GM23248 (cell line): ENCODE results near the gene PLD5. TPM values are rescaled to one million over a fixed set of nuclear protein-coding genes. Genes with fewer than 3 reads are reported as not detected.
"Not testable (repeated sequence)": the region's sequence is repeated elsewhere in the genome, so short reads cannot be mapped to it uniquely, and the experiment has no call there.

ENCODE experiments used
- DNase-seq: peaks from one replicate; pipeline ENCODE4 v3.0.0-alpha.2; 2015
- H2AFZ ChIP-seq: fragments of 200-600 bp; sonication (generic); 2 replicates; pipeline ENCODE4 v1.6.1; 2016; ENCODE audit warnings: antibody characterized with exemption
- H3F3A ChIP-seq: fragments of 200-600 bp; sonication (generic); 2 replicates; pipeline ENCODE4 v1.6.1; 2016; ENCODE audit warnings: mild to moderate bottlenecking, antibody characterized with exemption, mixed run types; ENCODE audit not compliant: insufficient read depth
- H3K27ac ChIP-seq: fragments of 200-600 bp; sonication (generic); 2 replicates; pipeline ENCODE4 v1.5.1; 2016; ENCODE audit warnings: mild to moderate bottlenecking
- H3K27me3 ChIP-seq: fragments of 200-600 bp; sonication (generic); replicated peaks from 2 replicates; pipeline ENCODE4 v1.6.1; 2016; ENCODE audit warnings: mild to moderate bottlenecking; ENCODE audit not compliant: insufficient read depth
- H3K36me3 ChIP-seq: fragments of 200-600 bp; sonication (generic); 2 replicates; pipeline ENCODE4 v1.6.1; 2016; ENCODE audit warnings: low read depth, mild to moderate bottlenecking
- H3K4me1 ChIP-seq: fragments of 200-600 bp; sonication (generic); 2 replicates; pipeline ENCODE4 v1.6.1; 2016; ENCODE audit warnings: mild to moderate bottlenecking; ENCODE audit not compliant: insufficient read depth
- H3K4me2 ChIP-seq: fragments of 200-600 bp; sonication (generic); one replicate; pipeline ENCODE4 v1.6.1; 2016; ENCODE audit warnings: mild to moderate bottlenecking; ENCODE audit not compliant: unreplicated experiment
- H3K4me3 ChIP-seq: fragments of 200-600 bp; sonication (generic); 2 replicates; pipeline ENCODE4 v1.5.1; 2016; ENCODE audit warnings: mild to moderate bottlenecking
- H3K79me2 ChIP-seq: fragments of 200-600 bp; sonication (generic); 2 replicates; pipeline ENCODE4 v1.6.1; 2016; ENCODE audit warnings: mild to moderate bottlenecking; ENCODE audit not compliant: insufficient read depth
- H3K9ac ChIP-seq: fragments of 200-600 bp; sonication (generic); 2 replicates; pipeline ENCODE4 v1.6.1; 2016; ENCODE audit warnings: mild to moderate bottlenecking
- H3K9me2 ChIP-seq: fragments of 200-600 bp; sonication (generic); 2 replicates; pipeline ENCODE4 v1.6.1; 2016; ENCODE audit warnings: mixed run types, mild to moderate bottlenecking, moderate library complexity; ENCODE audit not compliant: insufficient read depth
- H3K9me3 ChIP-seq: fragments of 200-600 bp; sonication (generic); one replicate; pipeline ENCODE4 v1.6.1; 2017; ENCODE audit warnings: low read depth
- H4K20me1 ChIP-seq: fragments of 200-600 bp; sonication (generic); 2 replicates; pipeline ENCODE4 v1.6.0; 2016; ENCODE audit not compliant: insufficient read depth
- WGBS, 2 experiments: methylation state at CpG; one replicate each; pipeline ENCODE4 v1.1.6; 2015 to 2017; ENCODE audit warnings: low lambda C conversion rate in 2 of 2, low coverage in 1 of 2; ENCODE audit errors: missing lambda C conversion rate in 2 of 2; 5-methylcytosine and 5-hydroxymethylcytosine counted together
- in situ Hi-C: fragments of 300-500 bp; cut with MboI; formaldehyde crosslinking; loops from 2 replicates; pipeline ENCODE4 v1.15.0; 2020
- polyA plus RNA-seq: library from polyadenylated mRNA; unstranded; fragments of >200 nt; fragmentation: Nextera tagmentation; extraction: Ambion mirVana; gene quantifications from 2 replicates; pipeline ENCODE4 v1.2.1, GENCODE V29; 2016
- total RNA-seq: library from RNA; depleted of rRNA; stranded (reverse); fragments of >200 nt; shearing (Covaris generic); gene quantifications from 2 replicates; pipeline ENCODE4 v1.2.3, GENCODE V29; 2014

Gene PLD5
- total and polyA plus RNA-seq, 2 experiments from 2014 or later = 0.14 TPM; not detected in 1

GRCh38 chr1:242308681-242309080 is 215.8 kb downstream of the PLD5 start:
- H3F3A ChIP-seq, H2AFZ ChIP-seq, DNase-seq, H3K4me3 ChIP-seq, H3K4me1 ChIP-seq, H4K20me1 ChIP-seq, H3K4me2 ChIP-seq, H3K9me2 ChIP-seq, H3K27ac ChIP-seq, H3K27me3 ChIP-seq, H3K36me3 ChIP-seq, in situ Hi-C loops, H3K9me3 ChIP-seq, H3K79me2 ChIP-seq, H3K9ac ChIP-seq: not testable (repeated sequence)
- 12% methylated on average over 5 to 7 of the region's 7 CpGs for WGBS, 2 experiments

GRCh38 chr1:242293781-242294180 is 230.7 kb downstream of the PLD5 start:
- H3K27me3 ChIP-seq, H3K79me2 ChIP-seq, H3K9me3 ChIP-seq, H3F3A ChIP-seq, H3K27ac ChIP-seq, DNase-seq, H2AFZ ChIP-seq, H3K36me3 ChIP-seq, H3K4me1 ChIP-seq, H3K9ac ChIP-seq, in situ Hi-C loops, H3K9me2 ChIP-seq, H3K4me3 ChIP-seq, H3K4me2 ChIP-seq, H4K20me1 ChIP-seq: not testable (repeated sequence)
- WGBS, 2 experiments = 32 to 41% methylated on average over 1 of the region's 1 CpG

- in situ Hi-C loops, H3K4me2 ChIP-seq, H3K4me3 ChIP-seq, DNase-seq, H3K27me3 ChIP-seq, H3K4me1 ChIP-seq, H3F3A ChIP-seq, H3K9me2 ChIP-seq, H3K9ac ChIP-seq, H3K9me3 ChIP-seq, H3K27ac ChIP-seq, H2AFZ ChIP-seq, H3K36me3 ChIP-seq, H4K20me1 ChIP-seq, H3K79me2 ChIP-seq: not testable (repeated sequence)
- 16 to 21% methylated on average over 3 of the region's 3 CpGs for WGBS, 2 experiments
These were observed 236.4 kb downstream of the PLD5 start for GRCh38 chr1:242288067-242288466.

- H3K27ac ChIP-seq, H3K4me2 ChIP-seq, H3K27me3 ChIP-seq, H3K9ac ChIP-seq, H2AFZ ChIP-seq, H3K79me2 ChIP-seq, H3K36me3 ChIP-seq, H3K4me1 ChIP-seq, H4K20me1 ChIP-seq, H3K9me3 ChIP-seq, in situ Hi-C loops, H3F3A ChIP-seq, H3K9me2 ChIP-seq, H3K4me3 ChIP-seq, DNase-seq: not testable (repeated sequence)
- 1 to 3% methylated on average over 5 of the region's 5 CpGs for WGBS, 2 experiments
These were observed 241.6 kb downstream of the PLD5 start for GRCh38 chr1:242282758-242283485.

GRCh38 chr1:242278406-242278805 is 246.1 kb downstream of the PLD5 start:
- H3F3A ChIP-seq, H3K4me2 ChIP-seq, in situ Hi-C loops, H2AFZ ChIP-seq, H3K4me1 ChIP-seq, H3K4me3 ChIP-seq, H4K20me1 ChIP-seq, H3K9me2 ChIP-seq, H3K36me3 ChIP-seq, H3K27ac ChIP-seq, H3K27me3 ChIP-seq, H3K9ac ChIP-seq, H3K79me2 ChIP-seq, DNase-seq, H3K9me3 ChIP-seq: not testable (repeated sequence)
- WGBS, 2 experiments = 14 to 25% methylated on average over 3 of the region's 3 CpGs

- H3K9ac ChIP-seq, H3K27me3 ChIP-seq, H4K20me1 ChIP-seq, H2AFZ ChIP-seq, H3K9me3 ChIP-seq, H3K4me3 ChIP-seq, H3K4me1 ChIP-seq, H3K27ac ChIP-seq, H3K79me2 ChIP-seq, in situ Hi-C loops, H3K4me2 ChIP-seq, H3F3A ChIP-seq, H3K36me3 ChIP-seq, DNase-seq, H3K9me2 ChIP-seq: not testable (repeated sequence)
- 54 to 63% methylated on average over 6 of the region's 6 CpGs for WGBS, 2 experiments
These were observed 247.7 kb downstream of the PLD5 start for GRCh38 chr1:242276769-242277168.

GRCh38 chr1:242267004-242267403 is 257.5 kb downstream of the PLD5 start:
- H3K4me1 ChIP-seq, DNase-seq, H3F3A ChIP-seq, H4K20me1 ChIP-seq, in situ Hi-C loops, H3K4me2 ChIP-seq, H3K9ac ChIP-seq, H3K27me3 ChIP-seq, H3K36me3 ChIP-seq, H3K9me2 ChIP-seq, H3K27ac ChIP-seq, H3K4me3 ChIP-seq, H3K79me2 ChIP-seq, H2AFZ ChIP-seq, H3K9me3 ChIP-seq: not testable (repeated sequence)
- WGBS, 2 experiments = 38% methylated on average over 2 of the region's 2 CpGs

- H3K9me3 ChIP-seq, H3K36me3 ChIP-seq, H3K79me2 ChIP-seq, H3F3A ChIP-seq, DNase-seq, H3K27ac ChIP-seq, H3K27me3 ChIP-seq, H4K20me1 ChIP-seq, H3K4me1 ChIP-seq, in situ Hi-C loops, H3K9me2 ChIP-seq, H3K4me3 ChIP-seq, H2AFZ ChIP-seq, H3K9ac ChIP-seq, H3K4me2 ChIP-seq: not testable (repeated sequence)
- WGBS, 2 experiments = 30 to 31% methylated on average over 7 of the region's 7 CpGs
These were observed 260.1 kb downstream of the PLD5 start for GRCh38 chr1:242264419-242264818.
